GM03348 (cell line): ENCODE measurements around the gene PBX4.
A peak's percentile ranks its signal among the peaks of the same experiment; 100 is the strongest.
"Not testable (repeated sequence)": the region's sequence is repeated elsewhere in the genome, so short reads cannot be mapped to it uniquely, and the experiment has no call there.

Experiments used
- DNase-seq: peaks from one replicate; pipeline ENCODE4 v3.0.0; 2012; ENCODE audit warnings: low spot score

The PBX4 gene, protein sequence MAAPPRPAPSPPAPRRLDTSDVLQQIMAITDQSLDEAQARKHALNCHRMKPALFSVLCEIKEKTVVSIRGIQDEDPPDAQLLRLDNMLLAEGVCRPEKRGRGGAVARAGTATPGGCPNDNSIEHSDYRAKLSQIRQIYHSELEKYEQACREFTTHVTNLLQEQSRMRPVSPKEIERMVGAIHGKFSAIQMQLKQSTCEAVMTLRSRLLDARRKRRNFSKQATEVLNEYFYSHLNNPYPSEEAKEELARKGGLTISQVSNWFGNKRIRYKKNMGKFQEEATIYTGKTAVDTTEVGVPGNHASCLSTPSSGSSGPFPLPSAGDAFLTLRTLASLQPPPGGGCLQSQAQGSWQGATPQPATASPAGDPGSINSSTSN

GRCh38 chr19:19618219-19619051 is at the start of gene PBX4:
Gene PBX4 (minus strand): TSS chr19:19618687. CDS start chr19:19618629, 58 bp downstream.
- peak; percentile 98 for DNase-seq

DNA sequence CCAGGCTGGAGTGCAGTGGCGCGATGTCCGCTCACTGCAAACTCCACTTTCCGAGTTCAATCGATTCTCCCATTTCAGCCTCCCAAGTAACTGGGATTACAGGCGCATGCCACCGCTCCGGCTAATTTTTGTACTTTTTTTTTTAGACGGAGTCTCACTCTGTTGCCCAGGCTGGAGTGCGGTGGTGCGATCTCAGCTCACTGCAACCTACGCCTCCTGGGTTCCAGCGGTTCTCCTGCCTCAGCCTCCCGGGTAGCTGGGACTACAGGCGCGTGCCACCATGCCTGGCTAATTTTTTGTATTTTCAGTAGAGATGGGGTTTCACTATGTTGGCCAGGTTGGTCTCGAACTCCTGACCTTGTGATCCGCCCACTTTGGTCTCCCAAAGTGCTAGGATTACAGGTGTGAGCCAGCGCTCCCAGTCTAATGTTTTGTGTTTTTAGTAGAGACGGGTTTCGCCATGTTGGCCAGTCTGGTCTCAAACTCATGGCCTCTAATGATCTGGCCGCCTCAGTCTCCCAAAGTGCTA is 47.0 kb upstream of the PBX4 start:
- DNase-seq, result not testable (repeated sequence)

DNA sequence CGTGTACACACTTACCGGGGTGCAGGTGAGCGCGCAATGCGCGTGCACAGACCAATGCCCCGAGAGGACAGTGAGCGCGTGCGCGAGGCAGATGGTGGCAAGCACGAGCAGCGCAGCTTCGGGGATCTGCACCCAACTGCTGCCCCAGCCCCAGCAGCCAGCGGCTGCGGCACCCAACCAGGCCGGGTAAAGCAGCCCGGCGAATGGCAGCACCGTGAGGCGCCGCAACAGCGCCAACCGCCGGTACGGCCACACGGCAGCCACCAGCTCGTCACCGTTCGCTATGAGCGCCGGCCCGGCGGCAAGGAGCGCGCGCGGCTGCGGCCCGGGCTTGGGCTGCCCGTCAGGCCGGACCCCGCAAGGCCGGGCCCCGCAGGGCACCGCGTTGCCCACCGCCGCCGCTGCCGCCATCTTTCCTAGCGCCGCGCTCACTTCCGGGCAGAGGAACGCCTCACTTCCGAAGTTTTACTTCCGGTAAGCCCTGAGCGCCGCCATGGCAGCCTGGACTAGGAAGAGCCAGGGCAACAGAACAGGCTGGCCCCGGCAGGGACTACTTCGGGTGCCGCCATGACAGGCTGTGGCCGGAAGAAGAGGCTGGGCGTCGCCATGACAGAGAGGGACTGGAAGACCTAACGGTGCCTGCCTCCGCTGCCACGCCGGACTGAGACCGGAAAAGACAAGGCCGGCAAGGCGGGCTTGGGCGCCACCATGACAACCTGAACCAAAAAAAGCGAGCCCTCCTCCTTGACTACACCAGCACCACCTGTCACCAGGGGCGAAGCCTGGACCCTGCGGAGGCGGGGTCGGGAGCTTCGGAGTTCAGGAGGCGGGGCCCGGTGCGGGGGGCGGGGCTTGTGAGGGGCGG is 45.0 kb upstream of the PBX4 start, which contains the start of gene ATP13A1:
TSS of gene ATP13A1 (minus strand) at position 421 of the 865 bp plus-strand sequence. CDS start at position 411, 10 bp downstream.
- peak; percentile 96 for DNase-seq

DNA sequence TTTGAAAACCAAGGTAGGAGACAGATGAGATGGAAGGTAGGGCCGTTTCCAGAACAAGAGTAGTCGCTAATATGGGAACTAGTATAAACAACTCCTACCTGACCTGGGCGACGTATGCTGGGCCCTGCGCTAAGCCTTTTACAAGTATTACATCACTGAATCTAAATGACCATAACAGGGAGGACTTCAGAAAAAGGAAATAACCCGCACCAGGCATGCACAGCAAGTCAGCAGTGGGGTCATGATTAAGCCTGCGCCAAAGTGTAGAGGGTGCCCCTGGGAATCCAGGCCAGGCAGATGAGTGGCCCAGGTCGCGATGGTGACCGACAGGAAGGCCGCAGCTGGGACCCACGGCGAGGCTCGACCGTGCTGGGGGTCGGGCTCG is 44.4 kb upstream of the PBX4 start:
- peak; percentile 1 for DNase-seq

DNA sequence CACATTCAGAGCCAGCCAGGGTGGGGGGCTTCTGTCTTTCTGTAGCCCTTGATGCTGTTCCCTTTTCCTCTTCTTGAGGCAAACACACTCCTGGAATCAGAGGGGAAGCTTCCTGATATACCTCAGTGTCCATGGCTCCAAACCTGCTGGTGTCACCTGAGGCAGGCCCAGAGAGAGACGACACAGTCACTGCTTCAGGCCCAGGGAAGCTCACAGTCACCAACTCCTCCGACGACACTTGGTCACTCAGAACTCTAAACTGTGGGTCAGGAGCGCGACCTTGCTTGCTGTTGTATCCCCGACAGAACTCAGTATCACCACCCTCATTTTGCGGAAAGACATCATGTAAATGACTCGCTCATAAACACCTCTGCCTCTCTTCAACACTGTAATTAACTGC is 43.9 kb upstream of the PBX4 start:
- DNase-seq, result no peak

DNA sequence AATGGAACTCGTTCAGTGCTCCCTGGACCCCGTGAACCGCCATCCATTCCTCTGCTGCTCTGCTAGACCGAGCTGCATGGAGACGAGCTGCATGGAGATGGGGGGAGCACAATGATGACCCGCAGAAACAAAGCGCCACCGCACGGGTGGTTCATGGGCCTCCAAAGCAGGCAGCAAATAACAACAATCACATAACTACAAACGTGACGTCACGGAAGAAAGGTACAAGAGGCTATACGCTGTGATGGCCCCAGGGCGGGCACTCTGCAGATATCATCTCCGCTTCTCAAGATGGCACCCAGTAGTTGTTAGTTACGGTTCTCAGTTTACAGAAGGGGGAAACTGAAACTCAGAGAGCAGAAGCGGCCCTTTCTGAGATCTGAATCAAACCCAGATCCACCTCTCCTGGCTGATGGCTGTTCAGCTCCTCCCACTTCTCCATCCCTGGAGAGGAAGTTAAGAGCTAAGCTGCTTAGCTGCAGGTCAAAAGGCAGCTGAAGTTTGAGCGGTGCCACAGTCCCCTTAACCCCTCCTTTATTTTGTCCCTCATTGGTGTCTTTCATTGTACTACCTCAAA is 43.3 kb upstream of the PBX4 start:
- peak; percentile 3 for DNase-seq

DNA sequence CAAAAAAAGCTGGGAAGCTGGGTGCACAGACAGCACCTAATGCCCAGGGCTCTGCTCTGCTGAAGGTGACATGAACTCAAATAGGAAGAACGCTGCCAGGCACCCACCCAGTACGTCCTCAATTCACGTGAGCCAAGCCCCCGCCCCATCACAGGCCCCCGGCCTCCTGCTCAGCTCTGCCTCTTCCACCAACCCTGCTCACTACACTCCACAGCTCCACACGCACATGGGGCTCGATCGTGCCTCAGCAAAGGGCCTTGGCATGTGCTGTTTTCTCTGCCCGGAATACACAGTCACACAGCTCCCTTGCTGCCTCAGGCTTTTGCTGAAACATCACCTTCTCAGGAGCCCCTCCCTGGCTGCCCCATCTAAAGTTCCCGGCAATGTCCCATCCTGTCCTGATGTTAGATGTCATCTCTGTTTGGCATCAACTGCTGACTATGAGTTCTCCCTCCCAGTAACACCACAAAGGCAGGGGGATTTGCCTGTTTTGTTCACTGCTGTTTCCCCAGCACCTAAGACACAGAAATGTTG is 42.7 kb upstream of the PBX4 start:
- no peak for DNase-seq

DNA sequence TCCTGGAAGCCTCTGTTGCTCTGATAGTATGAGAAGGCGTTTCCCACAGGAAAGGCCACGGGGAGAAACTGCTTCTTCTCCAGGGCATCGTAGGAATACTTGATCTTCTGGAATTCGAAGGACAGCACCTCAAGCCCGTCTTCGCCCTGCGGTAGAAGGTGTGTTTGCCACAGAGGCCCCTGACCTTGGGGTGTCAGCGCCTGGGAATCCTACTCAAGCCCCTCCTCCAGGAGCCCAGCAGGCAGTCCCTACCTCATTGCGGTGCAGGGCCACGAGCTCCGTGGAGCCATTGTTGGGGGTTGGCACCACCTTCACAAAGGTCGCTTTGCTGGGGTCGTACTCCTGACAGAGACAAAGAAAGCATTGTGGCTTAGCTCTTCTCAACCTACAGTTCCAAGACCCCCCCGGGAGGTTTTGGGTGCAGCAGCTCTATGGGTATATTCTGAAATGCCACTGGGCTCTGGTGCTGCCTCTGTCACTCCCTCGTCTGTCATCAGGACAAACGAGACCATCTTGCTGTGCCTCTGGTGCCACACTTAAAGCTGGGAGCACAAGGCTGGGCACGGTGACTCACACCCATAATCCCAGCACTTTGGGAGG is 41.3 kb upstream of the PBX4 start:
- no peak for DNase-seq

- peak; percentile 1 for DNase-seq
These were observed 38.9 kb upstream of the PBX4 start for GRCh38 chr19:19657397-19657783.

GRCh38 chr19:19656451-19657396 is 38.2 kb upstream of the PBX4 start:
- peak; percentile 3 for DNase-seq

DNA sequence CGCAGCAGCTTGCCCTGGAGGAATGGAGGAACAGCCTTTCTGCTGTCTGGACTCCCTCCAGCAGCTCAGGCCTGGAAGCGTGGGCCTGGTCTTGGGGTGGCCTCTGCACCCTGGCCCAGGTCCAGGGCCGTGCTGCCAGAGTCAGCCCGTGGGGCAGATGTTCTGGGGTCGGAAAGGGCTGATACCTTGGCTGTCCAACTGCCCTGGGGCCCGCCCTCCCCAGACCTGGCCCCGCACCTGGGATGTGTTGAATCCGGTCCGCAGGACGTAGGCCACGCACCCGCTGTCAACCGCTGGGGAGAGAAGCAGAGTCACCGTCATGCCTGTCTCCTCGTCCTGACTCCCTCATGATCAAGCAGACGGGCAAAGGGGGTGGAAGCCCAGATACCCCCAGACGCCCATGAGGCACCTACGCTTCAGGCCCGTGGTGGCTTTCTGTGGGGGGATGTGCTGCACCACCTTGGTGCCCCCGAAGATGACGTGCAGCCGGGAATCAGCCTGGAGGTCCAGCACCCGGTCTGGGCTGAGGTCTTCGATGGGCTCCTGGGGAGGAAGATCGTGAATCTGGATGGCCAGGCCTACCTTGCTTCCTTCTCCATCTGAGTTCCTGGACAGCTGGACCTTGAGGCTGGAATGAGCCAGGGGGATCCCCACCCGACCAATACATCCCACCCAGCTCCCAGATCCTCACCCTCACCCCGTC is 37.3 kb upstream of the PBX4 start:
- DNase-seq, result no peak

GRCh38 chr19:19655051-19655594 is 36.6 kb upstream of the PBX4 start:
- DNase-seq, result no peak

DNA sequence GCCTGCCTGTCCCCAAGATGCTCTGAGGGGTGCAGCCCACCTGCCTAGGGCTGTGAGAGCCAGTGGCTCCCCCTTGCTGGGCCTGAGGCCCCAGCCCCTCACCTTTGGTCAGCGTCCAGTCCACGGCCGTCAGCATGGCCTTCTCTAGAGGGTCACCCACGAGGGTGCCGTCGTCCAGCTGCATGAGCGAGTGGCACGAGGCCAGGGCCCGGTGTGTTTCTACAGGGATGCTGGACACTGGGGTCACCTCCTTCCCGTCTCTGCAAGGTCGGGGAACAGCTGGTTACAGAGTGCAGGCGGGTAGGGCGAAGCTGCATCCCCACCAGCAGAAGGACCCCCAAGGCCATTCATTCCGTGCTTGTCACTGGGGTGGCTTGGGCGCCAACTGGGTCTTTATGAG is 36.0 kb upstream of the PBX4 start:
- DNase-seq, result no peak

- no peak for DNase-seq
These were observed 35.2 kb upstream of the PBX4 start for GRCh38 chr19:19653597-19654147.

- no peak for DNase-seq
These were observed 34.2 kb upstream of the PBX4 start for GRCh38 chr19:19652482-19653295.

GRCh38 chr19:19651076-19651475 is 32.6 kb upstream of the PBX4 start:
- DNase-seq, result no peak

DNA sequence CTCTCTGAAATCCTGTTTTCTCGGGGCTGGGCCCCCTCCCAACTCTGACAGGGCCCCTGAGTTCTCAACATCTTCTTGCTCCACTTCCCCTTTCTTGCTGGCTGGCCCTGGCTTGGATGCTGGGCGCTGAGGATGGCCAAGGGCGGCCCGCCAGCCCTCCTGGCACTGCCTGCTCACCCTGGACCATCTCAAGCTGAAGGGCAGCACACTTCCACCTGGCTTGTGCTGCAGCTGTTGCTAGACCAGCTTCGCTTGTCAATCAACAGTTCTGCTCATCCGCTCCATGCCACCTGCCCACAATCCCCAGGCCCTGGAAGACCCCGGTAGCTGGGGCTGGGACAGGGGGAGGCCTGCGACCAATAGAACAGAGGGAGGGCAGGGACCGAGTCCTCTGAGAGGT is 31.8 kb upstream of the PBX4 start:
- DNase-seq, result no peak

- no peak for DNase-seq
These were observed 31.1 kb upstream of the PBX4 start for GRCh38 chr19:19649580-19649995.
